Cardiac fibroblast (primary cell): ENCODE measurements around the gene SMARCC1.

Experiments
- DNase-seq, 2 donors: peaks; one replicate each; pipeline versions ENCODE4 v3.0.0 to v3.0.0-alpha.2; 2010; ENCODE audit warnings: low read depth in 2 of 2
- H3K4me3 ChIP-seq, 2 donors: replicated peaks in 1 of 2; 1 replicate in 1 of 2; 2 replicates in 1 of 2; pipeline ENCODE4 v1.5.1; 2011; ENCODE audit warnings: low read depth in 2 of 2, low read length in 2 of 2, mild to moderate bottlenecking in 2 of 2, moderate library complexity in 1 of 2
- CTCF ChIP-seq: IDR thresholded peaks from one replicate; pipeline ENCODE4 v1.5.1; 2011; ENCODE audit warnings: low read depth, mild to moderate bottlenecking, low read length, inconsistent platforms

The SMARCC1 gene

GRCh38 chr3:47643092-47643491, 138.6 kb downstream of the SMARCC1 start:
- no peak overlapping the region for H3K4me3 ChIP-seq
- no peak for DNase-seq
- TF ChIP-seq CTCF = no peak

GRCh38 chr3:47641739-47642138, 140.0 kb downstream of the SMARCC1 start:
- H3K4me3 ChIP-seq = no peak overlapping the region
- DNase-seq = no peak
- TF ChIP-seq CTCF = no peak

GRCh38 chr3:47636921-47637320, 144.8 kb downstream of the SMARCC1 start:
- no peak for TF ChIP-seq CTCF
- DNase-seq = no peak
- H3K4me3 ChIP-seq = no peak overlapping the region

DNA sequence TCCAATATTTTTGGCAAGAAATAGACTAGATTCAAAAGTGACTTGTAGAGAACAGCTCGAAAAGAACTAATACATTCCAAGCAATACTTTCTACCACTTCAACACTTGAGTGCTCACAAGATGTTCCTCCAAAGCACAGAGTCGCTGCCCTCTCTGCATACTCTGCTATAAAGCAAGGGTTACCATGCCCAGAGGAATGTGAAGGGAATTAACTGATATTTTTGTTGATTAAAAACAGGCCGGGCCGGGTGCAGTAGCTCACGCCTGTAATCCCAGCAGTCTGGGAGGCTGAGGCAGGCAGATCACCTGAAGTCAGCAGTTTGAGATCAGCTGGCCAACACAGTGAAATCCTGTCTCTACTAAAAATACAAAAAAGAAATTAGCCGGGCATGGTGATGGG, 145.5 kb downstream of the SMARCC1 start:
- TF ChIP-seq CTCF = no peak
- H3K4me3 ChIP-seq = no peak overlapping the region
- no peak for DNase-seq

DNA sequence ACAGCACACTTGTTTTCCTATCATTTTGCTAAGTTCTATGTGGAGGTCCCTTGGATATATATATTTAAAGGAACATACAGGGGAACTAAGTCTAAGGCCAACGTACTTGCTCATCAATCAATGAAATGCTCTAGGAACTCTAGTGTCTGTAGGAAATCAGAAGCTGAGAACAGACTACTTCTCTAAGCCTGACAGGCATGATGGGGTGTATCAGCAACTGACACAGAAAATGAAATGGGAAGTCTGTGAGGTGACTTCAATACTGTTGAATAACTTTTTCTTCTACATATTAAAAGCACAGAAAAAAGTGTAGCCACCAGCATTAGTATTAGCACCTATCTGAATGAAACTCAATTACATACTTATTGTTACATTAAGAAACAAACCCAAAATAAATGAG, 146.2 kb downstream of the SMARCC1 start:
- TF ChIP-seq CTCF = no peak
- DNase-seq = no peak
- H3K4me3 ChIP-seq = no peak overlapping the region

DNA sequence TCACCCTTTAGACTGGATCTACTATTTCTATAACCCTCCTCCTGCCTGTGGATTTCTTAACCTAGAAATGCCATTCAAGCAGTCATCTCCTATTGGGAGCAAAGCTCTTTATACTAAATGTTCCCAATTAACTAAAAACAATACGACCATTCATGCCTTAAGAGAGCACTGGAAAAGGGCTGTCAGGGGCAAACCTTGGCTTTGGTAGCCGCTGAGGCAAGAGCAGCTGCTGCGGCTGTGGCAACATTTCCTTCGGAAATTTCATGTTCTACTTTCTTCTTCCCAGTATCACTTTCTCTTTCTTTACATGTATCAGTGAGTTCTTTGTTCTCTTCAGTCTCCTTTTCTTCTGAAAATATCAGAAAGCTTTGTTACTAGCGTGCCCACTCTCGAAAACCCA, 146.7 kb downstream of the SMARCC1 start:
- no peak for DNase-seq
- TF ChIP-seq CTCF = no peak
- H3K4me3 ChIP-seq = no peak overlapping the region

- no peak for DNase-seq
- TF ChIP-seq CTCF = no peak
- no peak overlapping the region for H3K4me3 ChIP-seq
These were observed 150.9 kb downstream of the SMARCC1 start for GRCh38 chr3:47630810-47631209.
